MCF 10A (cell line): ENCODE data around the gene ELL2. TPM values are rescaled to one million over a fixed set of nuclear protein-coding genes. Genes with fewer than 3 reads are reported as not detected.
A peak's percentile ranks its signal among the peaks of the same experiment; 100 is the strongest.

Source experiments
- Bru-seq: library from RNA; stranded (reverse); fragments of 400-500 nt; gene quantifications from one replicate; lab custom pipeline; 2021; lab: Mats Ljungman, UMichigan
- BruChase-seq, 2 experiments: library from RNA; stranded (reverse); fragments of 400-500 nt; gene quantifications; one replicate each; lab custom pipeline; 2021; lab: Mats Ljungman, UMichigan
- BruUV-seq: library from RNA; stranded (reverse); fragments of 400-500 nt; replicated peaks from 2 replicates; lab custom pipeline; 2021; lab: Mats Ljungman, UMichigan
- CTCF ChIA-PET: fragments of 300-600 bp; sonication (Branson Sonifier 250); formaldehyde crosslinking; extraction: SDS; loops from one replicate; lab custom pipeline; 2021; ENCODE audit warnings: antibody characterized with exemption, inconsistent platforms; lab: Yijun Ruan, JAX
- POLR2A ChIA-PET: fragments of 300-600, 350-650 bp; sonication (Branson Sonifier 250); formaldehyde crosslinking; extraction: SDS; loops from one replicate; lab custom pipeline; 2020; ENCODE audit warnings: antibody characterized with exemption, inconsistent platforms; lab: Yijun Ruan, JAX
- DNase-seq: peaks from one replicate; pipeline ENCODE4 v3.0.0-alpha.2; 2018; ENCODE audit not compliant: unreplicated experiment
- H3K27ac Mint-ChIP-seq: one replicate; pipeline ENCODE4 v1.8.0; 2022; ENCODE audit warnings: mild to moderate bottlenecking, low read depth, mixed read lengths; ENCODE audit not compliant: unreplicated experiment
- H3K27me3 Mint-ChIP-seq: one replicate; pipeline ENCODE4 v1.8.0; 2022; ENCODE audit warnings: mixed read lengths; ENCODE audit not compliant: insufficient read depth, unreplicated experiment
- H3K36me3 Mint-ChIP-seq: one replicate; pipeline ENCODE4 v1.8.0; 2022; ENCODE audit warnings: mild to moderate bottlenecking, moderate library complexity, mixed read lengths; ENCODE audit not compliant: insufficient read depth, unreplicated experiment
- H3K4me1 Mint-ChIP-seq: one replicate; pipeline ENCODE4 v1.8.0; 2022; ENCODE audit warnings: mixed read lengths; ENCODE audit not compliant: insufficient read depth, unreplicated experiment
- H3K4me3 Mint-ChIP-seq: one replicate; pipeline ENCODE4 v1.8.0; 2022; ENCODE audit warnings: mild to moderate bottlenecking, moderate library complexity, mixed read lengths; ENCODE audit not compliant: unreplicated experiment
- H3K9me3 Mint-ChIP-seq: one replicate; pipeline ENCODE4 v1.8.0; 2022; ENCODE audit warnings: mixed read lengths; ENCODE audit not compliant: unreplicated experiment
- CTCF ChIP-seq: fragments of 200-600 bp; IDR thresholded peaks from one replicate; pipeline ENCODE4 v1.8.0; 2022; ENCODE audit warnings: antibody characterized with exemption, mild to moderate bottlenecking; ENCODE audit not compliant: unreplicated experiment
- intact Hi-C: fragments of 100-400 bp; cut with micrococcal nuclease; formaldehyde crosslinking; loops from 2 replicates; pipeline ENCODE4 v1.14.1; 2022
- long read RNA-seq: library from polyadenylated mRNA; stranded (forward); transcript quantifications from one replicate; pipeline ENCODE4 v2.0.0, GENCODE V29; 2022
- total RNA-seq: library from RNA; stranded (reverse); gene quantifications from 2 replicates; pipeline ENCODE4 v1.2.3, GENCODE V29; 2022

The ELL2 gene
- total RNA-seq, result 144 and 147 TPM in 2 replicates
- Bru-seq, nascent RNA, result percentile 99 among the genes with signal in this experiment
- percentile 96 among the genes with signal in this experiment for BruChase-seq, experiment 1, labeled RNA remaining after a 6-hour chase
- BruChase-seq, experiment 2, labeled RNA remaining after a 2-hour chase, result percentile 97 among the genes with signal in this experiment
- long read RNA-seq, full-length matches to known transcripts, result 28 of 89 reads
- long read RNA-seq, partial matches to known transcripts, result 32 of 89 reads
- long read RNA-seq, other reads (novel, unspliced or antisense), result 29 of 89 reads

GRCh38 chr5:95961617-95962474 is at the start of gene ELL2:
ELL2 (minus strand) TSS chr5:95961851; CDS start chr5:95961721, 130 bp downstream.
- POLR2A ChIA-PET, result interaction anchor here (0.6 to 10.8 kb wide), 27 partner anchors 11 to 701 kb away, joined by 3 to 113 read pairs (median 4); partner anchors contain the start of gene CAST
- Mint-ChIP-seq H3K4me1 (peaks cover 28% of the 10 kb centered on the region), H3K27me3 (no peaks in the 10 kb centered on the region), H3K9me3 (no peaks in the 10 kb centered on the region), H3K4me3 (peak within 1 kb of the TSS; percentile 90), H3K36me3 (peaks cover 22% of the 10 kb centered on the region), H3K27ac (peak within 1 kb of the TSS; percentile 91)
- intact Hi-C loops, result loop anchor here (1.0 to 5.0 kb wide), 5 partner anchors 103 to 374 kb away; no protein-coding TSS in a partner anchor
- peak; percentile 98 for DNase-seq
- BruUV-seq, result no TSS peak
- no peak for TF ChIP-seq CTCF
- CTCF ChIA-PET, result interaction anchor here (0.5 to 8.1 kb wide), 23 partner anchors 11 to 706 kb away, joined by 3 to 95 read pairs (median 4); no protein-coding TSS in a partner anchor

GRCh38 chr5:96008987-96009647 is 47.5 kb upstream of the ELL2 start:
- H3K4me3 Mint-ChIP-seq, result no peak overlapping the region
- BruUV-seq, result no TSS peak
- ChIA-PET POLR2A (interaction anchor here (1.1 kb wide), 1 partner anchor 84 kb away, joined by 3 read pairs; no protein-coding TSS in a partner anchor), CTCF (interaction anchor here (0.9 kb wide), 1 partner anchor 87 kb away, joined by 7 read pairs; no protein-coding TSS in a partner anchor)
- peaks cover 12% of the 10 kb centered on the region for H3K9me3 Mint-ChIP-seq
- intact Hi-C loops, result no loop called here
- no peak for TF ChIP-seq CTCF
- H3K27ac Mint-ChIP-seq, result no peak overlapping the region
- H3K27me3 Mint-ChIP-seq, result no peaks in the 10 kb centered on the region
- peaks cover 7% of the 10 kb centered on the region for H3K4me1 Mint-ChIP-seq
- no peaks in the 10 kb centered on the region for H3K36me3 Mint-ChIP-seq
- DNase-seq, result no peak

- Mint-ChIP-seq H3K9me3 (peaks cover 12% of the 10 kb centered on the region), H3K4me3 (no peak overlapping the region), H3K27ac (no peak overlapping the region), H3K27me3 (no peaks in the 10 kb centered on the region), H3K4me1 (peaks cover 7% of the 10 kb centered on the region), H3K36me3 (no peaks in the 10 kb centered on the region)
- no TSS peak for BruUV-seq
- no peak for TF ChIP-seq CTCF
- intact Hi-C loops, result no loop called here
- ChIA-PET CTCF (no interaction called here), POLR2A (no interaction called here)
- DNase-seq, result no peak
Measured at GRCh38 chr5:96008487-96008886, 46.8 kb upstream of the ELL2 start.
